H1 (cell line): ENCODE measurements around the gene FLVCR1. TPM values are rescaled to one million over a fixed set of nuclear protein-coding genes. Genes with fewer than 3 reads are reported as not detected.

Experiments
- CTCF ChIA-PET: fragments of 300-600 bp; sonication (Branson Sonifier 250); formaldehyde crosslinking; loops from one replicate; lab custom pipeline; 2021; ENCODE audit not compliant: partially characterized antibody; lab: Charles Lee
- POLR2A ChIA-PET: fragments of 300-600 bp; sonication (Branson Sonifier 250); formaldehyde crosslinking; loops from one replicate; lab custom pipeline; 2021; ENCODE audit warnings: inconsistent platforms; ENCODE audit not compliant: partially characterized antibody; lab: Charles Lee
- DNase-seq, 2 experiments: peaks; one replicate each; pipeline versions ENCODE4 v3.0.0 to v3.0.0-alpha.2; 2010 to 2022; ENCODE audit warnings: low spot score in 2 of 2, low read depth in 1 of 2, mixed read lengths in 1 of 2
- FAIRE-seq: peaks from 2 replicates; lab custom pipeline; 2011; peaks lifted over from hg19 to GRCh38; lab: Jason Lieb, UNC
- H2AFZ ChIP-seq: 2 replicates; pipeline ENCODE4 v1.8.1; 2012; ENCODE audit warnings: low read length, inconsistent platforms
- H2AK5ac ChIP-seq: 2 replicates; pipeline ENCODE4 v1.6.1; 2013; ENCODE audit warnings: low read depth, low read length
- H2BK120ac ChIP-seq: replicated peaks from 2 replicates; pipeline ENCODE3; 2013; ENCODE audit warnings: low read depth, low read length, inconsistent platforms
- H2BK12ac ChIP-seq: 2 replicates; pipeline ENCODE4 v1.6.1; 2013; ENCODE audit warnings: low read depth, low read length
- H2BK15ac ChIP-seq: 2 replicates; pipeline ENCODE4 v1.6.1; 2013; ENCODE audit warnings: low read length
- H2BK20ac ChIP-seq: 2 replicates; pipeline ENCODE4 v1.6.1; 2013; ENCODE audit warnings: low read length
- H2BK5ac ChIP-seq: 2 replicates; pipeline ENCODE4 v1.6.1; 2013; ENCODE audit warnings: low read depth, low read length
- H3K14ac ChIP-seq: 2 replicates; pipeline ENCODE4 v1.6.1; 2013; ENCODE audit warnings: inconsistent platforms; ENCODE audit not compliant: insufficient read length
- H3K18ac ChIP-seq: 2 replicates; pipeline ENCODE4 v1.6.1; 2013; ENCODE audit warnings: low read length; ENCODE audit errors: extremely low read depth
- H3K23ac ChIP-seq: 2 replicates; pipeline ENCODE4 v1.6.1; 2013; ENCODE audit warnings: inconsistent platforms; ENCODE audit not compliant: insufficient read length
- H3K23me2 ChIP-seq: 2 replicates; pipeline ENCODE4 v1.6.1; 2013; ENCODE audit warnings: low read depth, low read length
- H3K27ac ChIP-seq: 2 replicates; pipeline ENCODE4 v1.6.1; 2011; ENCODE audit warnings: low read depth, low read length, inconsistent platforms
- H3K27me3 ChIP-seq, 4 experiments: replicated peaks in 1 of 4; 1 replicate in 1 of 4; 2 replicates in 3 of 4; pipeline versions ENCODE4 v1.6.1 to v1.8.1; 2011 to 2013; ENCODE audit warnings: low read length in 3 of 4, mild to moderate bottlenecking in 3 of 4, inconsistent platforms in 2 of 4, mixed read lengths in 2 of 4, moderate library complexity in 1 of 4; ENCODE audit not compliant: control insufficient read depth in 3 of 4, insufficient read depth in 3 of 4; ENCODE audit errors: extremely low read depth in 1 of 4
- H3K36me3 ChIP-seq, 4 experiments: 2 replicates each; pipeline versions ENCODE4 v1.6.1 to v1.8.1; 2011 to 2013; ENCODE audit warnings: mild to moderate bottlenecking in 4 of 4, low read length in 3 of 4, moderate library complexity in 2 of 4, control low read depth in 1 of 4, inconsistent platforms in 1 of 4; ENCODE audit not compliant: insufficient read depth in 4 of 4, control insufficient read depth in 2 of 4
- H3K4ac ChIP-seq: replicated peaks from 2 replicates; pipeline ENCODE3; 2013; ENCODE audit warnings: low read length, low read depth, mixed read lengths, inconsistent platforms; ENCODE audit not compliant: insufficient read length
- H3K4me1 ChIP-seq, 4 experiments: replicated peaks in 1 of 4; 1 replicate in 1 of 4; 2 replicates in 3 of 4; pipeline versions ENCODE4 v1.6.1 to v1.8.1; 2011 to 2013; ENCODE audit warnings: low read length in 3 of 4, inconsistent platforms in 2 of 4, mixed read lengths in 1 of 4; ENCODE audit not compliant: insufficient read depth in 4 of 4, control insufficient read depth in 3 of 4
- H3K4me2 ChIP-seq, 2 experiments: 2 replicates each; pipeline versions ENCODE4 v1.6.1 to v1.8.1; 2011 to 2013; ENCODE audit warnings: low read depth in 2 of 2, low read length in 2 of 2, control low read depth in 1 of 2, inconsistent platforms in 1 of 2, mild to moderate bottlenecking in 1 of 2; ENCODE audit not compliant: insufficient read depth in 1 of 2
- H3K4me3 ChIP-seq, 4 experiments: fragments of 200-600, 300-600 bp in 1 of 4; sonication (generic), shearing (Covaris generic), sonication (Bioruptor Twin) in 1 of 4; 2 replicates each; pipeline versions ENCODE4 v1.5.1 to v1.8.1; 2011 to 2016; ENCODE audit warnings: low read length in 4 of 4, low read depth in 3 of 4, control low read depth in 2 of 4, inconsistent platforms in 2 of 4, mild to moderate bottlenecking in 2 of 4, mixed read lengths in 1 of 4, moderate library complexity in 1 of 4; ENCODE audit not compliant: insufficient read depth in 2 of 4; ENCODE audit errors: extremely low read depth in 1 of 4
- H3K56ac ChIP-seq: replicated peaks from 2 replicates; pipeline ENCODE3; 2013; ENCODE audit warnings: low read depth, mild to moderate bottlenecking, mixed read lengths, low read length, inconsistent platforms; ENCODE audit not compliant: insufficient read length
- H3K79me1 ChIP-seq: 2 replicates; pipeline ENCODE4 v1.6.1; 2013; ENCODE audit warnings: low read depth, low read length, control low read depth
- H3K79me2 ChIP-seq, 2 experiments: 2 replicates each; pipeline versions ENCODE4 v1.6.1 to v1.8.1; 2012 to 2013; ENCODE audit warnings: low read length in 2 of 2, mild to moderate bottlenecking in 2 of 2, inconsistent platforms in 1 of 2; ENCODE audit not compliant: insufficient read depth in 2 of 2, control insufficient read depth in 1 of 2
- H3K9ac ChIP-seq, 4 experiments: replicated peaks in 1 of 4; 1 replicate in 1 of 4; 2 replicates in 3 of 4; pipeline versions ENCODE4 v1.6.1 to v1.8.1; 2011 to 2013; ENCODE audit warnings: low read depth in 3 of 4, low read length in 3 of 4, control low read depth in 2 of 4, mild to moderate bottlenecking in 2 of 4, moderate library complexity in 2 of 4, inconsistent platforms in 1 of 4; ENCODE audit errors: extremely low read depth in 1 of 4
- H3K9me3 ChIP-seq, 2 experiments: 2 replicates each; pipeline versions ENCODE4 v1.6.1 to v1.8.1; 2012 to 2013; ENCODE audit warnings: mild to moderate bottlenecking in 2 of 2, moderate library complexity in 2 of 2, control low read depth in 1 of 2, inconsistent platforms in 1 of 2, low read depth in 1 of 2, low read length in 1 of 2, mixed read lengths in 1 of 2; ENCODE audit not compliant: insufficient read depth in 2 of 2
- H4K20me1 ChIP-seq, 2 experiments: replicated peaks in 1 of 2; 2 replicates each; pipeline versions ENCODE3 to v1.8.1; 2011 to 2013; ENCODE audit warnings: inconsistent platforms in 2 of 2, low read length in 2 of 2, mild to moderate bottlenecking in 1 of 2; ENCODE audit not compliant: insufficient read depth in 2 of 2, control insufficient read depth in 1 of 2
- H4K5ac ChIP-seq: 2 replicates; pipeline ENCODE4 v1.6.1; 2013; ENCODE audit warnings: low read length, low read depth, mixed read lengths, inconsistent platforms; ENCODE audit not compliant: insufficient read length
- H4K8ac ChIP-seq: 2 replicates; pipeline ENCODE4 v1.8.0; 2013; ENCODE audit warnings: mild to moderate bottlenecking, moderate library complexity, low read length, inconsistent platforms; ENCODE audit not compliant: insufficient read depth; ENCODE audit errors: extremely low read depth
- H4K91ac ChIP-seq: replicated peaks from 2 replicates; pipeline ENCODE3; 2013; ENCODE audit warnings: low read length, mixed read lengths, inconsistent platforms; ENCODE audit not compliant: insufficient read length
- ASH2L ChIP-seq: fragments of 200-600, 300-600 bp; sonication (generic); IDR thresholded peaks from one replicate; pipeline ENCODE4 v1.7.1; 2017; ENCODE audit warnings: low read length
- BCL11A ChIP-seq, 2 experiments: IDR thresholded peaks; one replicate each; pipeline ENCODE4 v1.6.1; 2011; ENCODE audit warnings: low read depth in 2 of 2, low read length in 2 of 2, mild to moderate bottlenecking in 2 of 2
- BRCA1 ChIP-seq: IDR thresholded peaks from 2 replicates; pipeline ENCODE4 v1.6.1; 2012; ENCODE audit warnings: low read depth, low read length, improper control_type of control experiment
- GTF2F1 ChIP-seq: IDR thresholded peaks from 2 replicates; pipeline ENCODE4 v1.6.1; 2012; ENCODE audit warnings: low read depth, low read length, improper control_type of control experiment, borderline replicate concordance
- NRF1 ChIP-seq: IDR thresholded peaks from 2 replicates; pipeline ENCODE4 v1.6.1; 2011; ENCODE audit warnings: mild to moderate bottlenecking, low read depth, low read length, improper control_type of control experiment
- POLR2A ChIP-seq, 2 experiments: IDR thresholded peaks; 1 replicate in 1 of 2; 2 replicates in 1 of 2; pipeline ENCODE4 v1.6.1; 2011; ENCODE audit warnings: low read depth in 2 of 2, low read length in 2 of 2, mild to moderate bottlenecking in 2 of 2; ENCODE audit errors: control extremely low read depth in 1 of 2
- POLR2AphosphoS5 ChIP-seq: IDR thresholded peaks from 2 replicates; pipeline ENCODE4 v1.6.1; 2011; ENCODE audit warnings: low read depth, low read length
- RAD21 ChIP-seq, 2 experiments: IDR thresholded peaks in 1 of 2; conservative IDR thresholded peaks in 1 of 2; 2 replicates each; pipeline ENCODE4 v1.6.1; 2011; ENCODE audit warnings: low read depth in 2 of 2, low read length in 2 of 2, improper control_type of control experiment in 1 of 2, inconsistent platforms in 1 of 2, mild to moderate bottlenecking in 1 of 2, moderate library complexity in 1 of 2
- SP1 ChIP-seq: IDR thresholded peaks from 2 replicates; pipeline ENCODE4 v1.6.1; 2011; ENCODE audit warnings: low read depth, low read length
- YY1 ChIP-seq: IDR thresholded peaks from 2 replicates; pipeline ENCODE4 v1.6.1; 2011; ENCODE audit warnings: low read depth, mild to moderate bottlenecking, low read length
- ZNF274 ChIP-seq: IDR thresholded peaks from 2 replicates; pipeline ENCODE4 v1.7.0; 2012; ENCODE audit warnings: low read length, borderline replicate concordance; ENCODE audit errors: extremely low read depth
- WGBS, 2 experiments: shearing (Covaris generic) in 1 of 2; methylation state at CpG; one replicate each; pipeline versions ENCODE4 v1.1.6 to v1.1.7; 2013 to 2015; ENCODE audit warnings: low lambda C conversion rate in 2 of 2, mixed read lengths in 2 of 2, inconsistent platforms in 1 of 2, low coverage in 1 of 2, missing lambda C conversion rate in 1 of 2; ENCODE audit not compliant: insufficient replicate concordance in 2 of 2, insufficient coverage in 1 of 2, insufficient read length in 1 of 2; ENCODE audit errors: extremely low coverage in 1 of 2, missing lambda C conversion rate in 1 of 2; 5-methylcytosine and 5-hydroxymethylcytosine counted together
- polyA plus RNA-seq, 7 experiments: library from polyadenylated mRNA; depleted of rRNA in 3 of 7; stranded (reverse) in 5 of 7; unstranded in 2 of 7; fragments of >200 nt in 5 of 7; fragments of 200-250 nt in 2 of 7; gene quantifications; 1 replicate in 5 of 7; 2 replicates in 1 of 7; 4 replicates in 1 of 7; pipeline versions ENCODE4 v1.2.1 to v1.2.3, GENCODE V29; 2011 to 2013; ENCODE audit warnings: missing spikeins in 2 of 7, mixed read lengths in 2 of 7
- total RNA-seq: library from RNA; stranded (reverse); fragmentation: NEBNext Ultra II Directional; extraction: Animal tissue kit (Norgen Biotek cat#: 25700); gene quantifications from 2 replicates; pipeline ENCODE4 v1.2.1, GENCODE V29; 2021

FLVCR1 gene
- total and polyA plus RNA-seq, 2 of the 8 experiments (the other 6 are each of a cell fraction or from before 2014, with no cell fraction given): 31.8 to 75.7 TPM

- H3K27me3 ChIP-seq: no peaks in the 10 kb centered on the region
- peak overlapping the region; percentile 5; the same call in 1 of the 2 replicates for H3K27ac ChIP-seq
- peak overlapping the region; percentile 77; the same call in 1 of the 2 replicates for H2AK5ac ChIP-seq
- H3K23ac ChIP-seq: no peak overlapping the region
- WGBS, 2 experiments: 42% methylated on average over 10 of the region's 10 CpGs; no CpG with 5 or more reads in 1 of the 2 experiments
- H3K4me1 ChIP-seq: peaks cover 9 to 20% (median 14%) of the 10 kb centered on the region in 4 experiments
- H2BK12ac ChIP-seq: peak overlapping the region; percentile 94
- H3K14ac ChIP-seq: no peak overlapping the region
- no peaks in the 10 kb centered on the region for H3K79me2 ChIP-seq
- peak overlapping the region; percentile 26 for H2BK120ac ChIP-seq
- peak overlapping the region; percentile 50; the same call in 1 of the 2 replicates for H2BK15ac ChIP-seq
- peak overlapping the region in 1 of 4 experiments; percentile 16; a peak in 1 of 8 replicates for H3K4me3 ChIP-seq
- H4K5ac ChIP-seq: peak overlapping the region; percentile 46
- peak overlapping the region; percentile 17 for H3K4ac ChIP-seq
- FAIRE-seq: peak; percentile 79
- peak overlapping the region; percentile 1 for H3K56ac ChIP-seq
- H2BK20ac ChIP-seq: peak overlapping the region; percentile 100
- ChIA-PET POLR2A (interaction anchor here (0.8 to 3.0 kb wide), 21 partner anchors 8 to 136 kb away, joined by 3 to 17 read pairs (median 5); partner anchors contain the start of gene VASH2), CTCF (interaction anchor here (0.7 to 4.7 kb wide), 5 partner anchors 11 to 56 kb away, joined by 3 to 19 read pairs (median 6); partner anchors contain the start of gene VASH2)
- peak overlapping the region; percentile 98; the same call in 1 of the 2 replicates for H2BK5ac ChIP-seq
- peak overlapping the region; percentile 84 for H3K18ac ChIP-seq
- H3K23me2 ChIP-seq: 0 out of 2 replicates have a peak, but pooled peaks cover 3% of the 10 kb centered on the region
- H3K79me1 ChIP-seq: no peaks in the 10 kb centered on the region
- peak overlapping the region; percentile 37 to 47 for H3K4me2 ChIP-seq
- peak overlapping the region; percentile 86 for H4K91ac ChIP-seq
- no peaks in the 10 kb centered on the region for H3K36me3 ChIP-seq
- no peak overlapping the region for H2AFZ ChIP-seq
- 0 out of 2 replicates have a peak overlapping the region, but pooled peaks have one; percentile 53 for H4K8ac ChIP-seq
- H3K9ac ChIP-seq: 0 out of 7 replicates have a peak overlapping the region, but pooled peaks of 1 of the 4 experiments have one; percentile 20
- H3K9me3 ChIP-seq: no peaks in the 10 kb centered on the region; a peak in 1 of 4 replicates
- no peaks in the 10 kb centered on the region for H4K20me1 ChIP-seq
- DNase-seq: peak in 1 of 2 experiments; percentile 54
- TF ChIP-seq NRF1 (no peak), YY1 (peak; percentile 56; the same call in 1 of the 2 replicates), ZNF274 (no peak), BRCA1 (no peak), RAD21 (IDR thresholded peaks at IDR 0.05 in 1 of 2, conservative IDR thresholded peaks at IDR 0.05 in 1 of 2; ENCODE audit: low read depth in 2 of 2, low read length in 2 of 2) (no peak), SP1 (no peak), POLR2A (IDR thresholded peaks at IDR 0.05; ENCODE audit: control extremely low read depth in 1 of 2, low read depth in 2 of 2, low read length in 2 of 2) (no peak), ASH2L (peak; percentile 31), GTF2F1 (no peak), POLR2AphosphoS5 (no peak), BCL11A (IDR thresholded peaks at IDR 0.05; ENCODE audit: low read depth in 2 of 2, low read length in 2 of 2) (no peak)
Measured at GRCh38 chr1:212928323-212929291, 70.5 kb downstream of the FLVCR1 start.
